Measurements from ENCODE around the gene ABCG2.
"Not testable (repeated sequence)": the region's sequence is repeated elsewhere in the genome, so short reads cannot be mapped to it uniquely, and the experiment has no call there.

ABCG2 gene

DNA sequence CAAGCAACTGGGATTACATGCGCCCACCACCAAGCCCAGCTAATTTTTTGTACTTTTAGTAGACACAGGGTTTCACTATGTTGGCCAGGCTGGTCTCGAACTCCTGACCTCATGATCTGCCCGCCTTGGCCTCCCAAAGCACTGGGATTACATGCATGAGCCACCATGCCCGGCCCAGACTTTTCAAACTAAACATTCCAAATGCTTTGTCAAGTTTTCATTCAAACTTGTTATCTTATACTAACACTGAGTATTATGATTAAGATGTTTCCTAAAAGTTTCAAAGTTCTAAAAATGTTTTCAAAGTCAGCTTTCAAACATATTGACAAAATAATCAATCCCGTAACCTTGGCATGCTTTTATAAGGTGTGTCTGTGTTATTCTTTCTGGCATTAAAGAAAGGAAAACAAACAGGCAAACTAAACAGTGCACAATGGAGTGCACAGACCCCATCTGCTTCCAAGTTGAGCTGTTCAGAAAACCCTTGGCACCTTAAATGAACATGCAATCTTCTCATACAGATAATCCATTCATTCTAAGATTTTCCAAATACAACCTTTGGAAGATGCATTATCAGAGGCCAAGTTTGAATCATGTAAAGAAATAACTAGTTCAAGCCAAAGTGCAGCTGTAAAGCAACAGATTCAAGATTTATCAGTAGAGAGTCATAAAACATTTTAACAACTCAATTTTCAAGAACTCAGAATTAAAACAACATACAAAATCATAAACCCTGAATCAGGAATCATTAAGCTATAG is 49.1 kb downstream of the ABCG2 start:
- no peak for DNase-seq

GRCh38 chr4:88108747-88109122 is 49.7 kb downstream of the ABCG2 start:
- no peak for DNase-seq

DNA sequence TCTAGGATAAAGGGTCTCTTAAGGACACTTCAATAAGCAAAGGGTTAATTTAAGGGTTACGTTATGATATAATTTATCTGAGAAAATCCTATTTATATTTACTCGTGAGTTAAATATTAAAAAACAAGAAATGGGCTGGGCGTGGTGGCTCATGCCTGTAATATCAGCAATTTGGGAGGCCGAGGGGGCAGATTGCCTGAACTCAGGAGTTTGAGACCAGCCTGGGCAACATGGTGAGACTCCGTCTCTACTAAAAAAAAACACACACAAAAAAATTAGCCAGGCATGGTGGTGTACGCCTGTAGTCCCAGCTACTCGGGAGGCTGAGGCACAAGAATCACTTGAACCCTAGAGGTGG is 50.4 kb downstream of the ABCG2 start:
- DNase-seq: not testable (repeated sequence)

DNA sequence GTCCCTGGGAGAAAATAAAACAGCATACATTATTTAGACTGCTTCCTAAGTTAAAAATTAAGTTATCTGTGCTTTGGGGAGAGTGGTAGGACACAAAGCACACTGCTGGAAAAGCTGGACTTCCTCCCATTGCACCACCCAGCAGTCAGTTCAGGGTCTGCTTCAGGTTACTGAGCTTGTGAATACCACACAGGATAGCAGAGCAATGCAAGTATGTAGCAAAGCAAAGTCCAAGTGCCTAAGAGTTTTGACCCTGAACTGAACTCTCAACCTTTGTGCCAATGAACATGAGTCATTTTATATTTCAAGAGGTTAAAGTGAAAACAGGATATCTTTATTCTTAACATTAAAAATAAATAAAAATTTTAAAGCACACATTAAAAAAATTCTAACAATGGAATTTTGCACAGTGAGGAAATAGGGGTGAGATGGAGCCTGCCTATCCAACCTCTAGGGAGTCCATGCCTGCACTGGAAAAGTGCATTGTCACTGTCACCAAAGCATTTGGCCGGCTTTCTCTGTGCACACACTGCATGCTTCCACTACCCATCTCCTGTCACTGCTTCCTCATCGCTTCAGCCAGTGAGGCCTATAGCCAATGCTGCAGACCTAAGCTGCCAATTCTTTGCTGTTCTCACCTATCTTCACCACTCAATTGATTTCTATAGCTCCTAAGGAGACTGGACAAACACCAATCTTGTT is 50.9 kb downstream of the ABCG2 start:
- no peak for DNase-seq

DNA sequence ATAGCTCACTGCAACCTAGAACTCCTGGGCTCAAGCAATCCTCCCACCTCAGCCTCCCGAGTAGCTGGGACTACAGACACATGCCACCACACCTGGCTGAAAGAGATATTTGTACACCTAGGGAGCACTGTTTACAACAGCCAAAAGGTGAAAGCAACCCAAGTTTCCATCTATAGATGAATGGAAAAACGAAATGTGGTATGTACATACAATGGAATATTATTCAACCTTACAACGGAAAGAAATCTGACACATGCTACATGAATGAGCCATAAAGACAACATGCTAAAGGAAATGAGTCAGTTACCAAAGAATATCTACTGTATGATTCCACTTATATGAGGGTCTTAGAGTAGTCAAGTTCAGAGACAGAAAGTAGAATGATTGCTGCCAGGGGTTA is 52.2 kb downstream of the ABCG2 start:
- DNase-seq: no peak

DNA sequence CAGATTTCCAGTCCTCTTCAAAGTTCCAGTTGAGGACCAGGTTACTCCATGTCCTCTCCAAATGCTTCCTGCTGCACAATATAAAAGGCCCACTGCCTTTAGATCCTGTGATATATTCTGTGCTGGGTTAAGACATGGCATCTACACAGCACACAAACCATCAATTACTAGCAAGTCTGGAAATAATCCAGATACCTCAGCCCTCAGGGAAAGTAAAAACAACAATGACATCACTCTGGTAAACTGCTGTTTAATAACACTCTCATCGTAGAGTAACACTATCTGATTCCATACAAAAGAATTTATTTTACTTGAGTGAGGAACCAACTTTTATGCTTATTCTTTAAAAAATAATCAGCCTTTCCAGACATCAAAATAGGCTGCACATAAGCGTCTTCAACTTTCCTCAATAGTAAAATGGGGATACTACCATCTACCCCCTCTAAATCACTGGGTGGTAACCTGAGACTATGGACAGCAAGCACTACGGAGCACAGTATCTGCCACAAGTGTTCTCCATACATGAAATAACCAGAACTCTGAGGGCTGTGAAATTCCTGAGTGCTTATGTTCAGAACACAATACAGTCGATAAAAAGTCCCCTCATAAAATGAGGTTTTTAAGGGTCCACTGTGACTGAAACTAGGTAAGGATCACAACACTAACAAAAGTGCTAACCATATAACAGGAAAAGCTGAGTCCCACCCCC is 53.4 kb downstream of the ABCG2 start:
- no peak for DNase-seq

- DNase-seq: no peak
These were observed 56.4 kb downstream of the ABCG2 start for GRCh38 chr4:88102026-88102425.

GRCh38 chr4:88101165-88101564 is 57.3 kb downstream of the ABCG2 start:
- DNase-seq: no peak

GRCh38 chr4:88098993-88099752 is 59.3 kb downstream of the ABCG2 start:
- DNase-seq: no peak

DNA sequence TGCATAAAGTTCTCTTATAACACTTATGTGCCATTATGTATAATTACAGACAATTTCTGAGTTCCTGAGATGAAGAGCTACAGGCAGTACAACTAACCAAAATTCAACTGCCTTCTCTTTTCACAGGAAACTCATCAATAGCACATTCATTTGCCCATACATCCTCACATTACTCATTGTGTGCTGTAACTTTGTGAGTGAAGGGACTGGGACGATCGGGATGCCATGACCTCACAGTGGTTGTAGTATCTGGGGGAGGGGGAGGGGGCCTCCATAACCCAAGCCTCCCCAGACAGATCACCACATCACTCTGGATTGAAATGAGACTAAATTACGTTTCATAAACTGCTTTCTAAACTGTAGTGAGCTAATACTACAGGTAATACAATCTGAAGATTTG is 60.7 kb downstream of the ABCG2 start:
- DNase-seq: no peak

- DNase-seq: no peak
These were observed 61.1 kb downstream of the ABCG2 start for GRCh38 chr4:88097301-88097700.

GRCh38 chr4:88093874-88094273 is 64.6 kb downstream of the ABCG2 start:
- DNase-seq: no peak

DNA sequence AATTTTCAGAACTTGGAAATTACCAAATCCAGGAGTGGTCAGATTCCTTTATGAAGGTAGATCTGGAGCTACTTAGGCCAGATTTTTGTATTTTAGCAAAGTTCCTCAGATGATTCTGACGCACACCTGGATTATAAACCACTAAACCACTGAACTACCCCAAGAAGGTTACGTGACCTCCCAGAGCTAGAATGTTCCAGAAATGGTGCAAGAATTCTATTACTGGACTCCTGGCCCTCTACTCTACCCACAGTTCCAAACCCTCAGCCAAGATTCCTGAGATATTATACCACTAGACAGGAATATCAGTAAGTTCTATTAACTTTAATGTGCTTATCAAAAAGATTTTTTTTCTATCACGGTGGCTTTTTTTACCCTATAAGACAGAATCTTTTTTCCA is 67.1 kb downstream of the ABCG2 start:
- no peak for DNase-seq

GRCh38 chr4:88090898-88091297 is 67.5 kb downstream of the ABCG2 start:
- no peak for DNase-seq

- no peak for DNase-seq
These were observed 71.4 kb downstream of the ABCG2 start for GRCh38 chr4:88087004-88087403.

GRCh38 chr4:88080626-88081025 is 77.8 kb downstream of the ABCG2 start:
- no peak for DNase-seq

GRCh38 chr4:88078579-88078978 is 79.9 kb downstream of the ABCG2 start:
- no peak for DNase-seq

- no peak for DNase-seq
These were observed 80.4 kb downstream of the ABCG2 start for GRCh38 chr4:88077911-88078524.

DNA sequence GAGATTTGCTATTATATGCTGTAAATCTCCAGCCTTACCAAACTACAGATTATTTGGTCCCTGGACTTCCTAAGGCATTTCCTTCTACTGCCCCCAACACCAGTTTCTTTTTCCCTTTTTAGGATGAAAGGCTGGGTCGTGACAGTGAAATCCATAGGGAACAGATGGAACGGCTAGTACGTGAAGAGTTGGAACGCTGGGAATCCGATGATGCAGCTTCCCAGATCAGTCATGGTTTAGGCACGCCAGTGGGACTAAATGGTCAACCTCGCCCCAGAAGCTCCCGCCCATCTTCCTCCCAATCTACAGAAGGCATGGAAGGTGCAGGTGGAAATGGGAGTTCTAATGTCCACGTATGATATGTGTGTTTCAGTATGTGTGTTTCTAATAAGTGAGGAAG is 83.1 kb downstream of the ABCG2 start:
- no peak for DNase-seq

DNA sequence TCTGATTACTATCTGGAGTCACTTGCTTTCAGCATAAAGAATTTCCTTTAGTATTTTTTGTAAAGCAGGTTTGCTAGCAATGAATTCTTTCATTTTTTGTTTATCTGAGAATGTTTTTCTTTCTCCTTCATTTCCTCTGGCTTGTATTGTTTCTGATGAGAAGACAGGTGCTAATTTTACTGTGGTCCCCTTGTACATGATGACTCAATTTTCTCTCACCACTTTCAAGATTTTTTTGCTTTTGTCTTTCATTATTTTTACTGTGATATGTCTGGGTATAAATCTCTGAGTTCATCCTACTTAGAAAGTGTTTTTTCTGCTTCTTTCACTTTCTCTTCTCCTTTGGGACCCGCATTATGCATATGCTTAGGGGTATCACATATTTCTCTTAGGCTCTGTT is 88.4 kb downstream of the ABCG2 start:
- no peak for DNase-seq

DNA sequence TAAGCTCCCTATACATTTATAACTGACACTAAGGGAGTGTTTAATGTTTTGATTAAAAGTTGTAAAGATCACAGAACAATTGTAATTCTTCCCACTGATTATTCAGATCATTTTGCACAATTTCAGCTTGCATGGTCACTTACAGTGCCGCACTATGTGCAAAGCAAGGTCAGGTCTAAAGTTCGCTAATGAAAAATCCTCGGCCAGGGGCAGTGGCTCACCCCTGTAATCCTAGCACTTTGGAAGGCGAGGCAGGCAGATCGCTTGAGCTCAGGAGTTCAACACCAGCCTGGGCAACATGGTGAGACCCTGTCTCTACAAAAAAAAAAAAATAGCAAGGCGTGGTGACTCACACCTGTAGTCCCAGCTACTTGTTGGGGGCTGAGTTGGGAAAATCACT is 94.0 kb downstream of the ABCG2 start:
- DNase-seq: no peak

- no peak for DNase-seq
These were observed 94.7 kb downstream of the ABCG2 start for GRCh38 chr4:88063634-88064296.

All from CD4-positive, alpha-beta T cell treated with Interleukin-4 for 4 hours (primary cell).